ENCODE data around the gene CCDC18.

Gene CCDC18

GRCh38 chr1:93148001-93148400 lies 32.5 kb upstream of the CCDC18 start:
- TF ChIP-seq ZBTB20 (tag by site-specific recombination; IDR thresholded peaks at IDR 0.05) (0 out of 2 replicates have a peak, but pooled peaks have one; percentile 17), ZNF76 (tag by site-specific recombination; IDR thresholded peaks at IDR 0.05; ENCODE audit: borderline replicate concordance, low read depth) (no peak), ZNF426 (tag by site-specific recombination; IDR thresholded peaks at IDR 0.05) (no peak), SP3 (tag by site-specific recombination; IDR thresholded peaks at IDR 0.05) (no peak), ATF2 (tag by site-specific recombination; IDR thresholded peaks at IDR 0.05; ENCODE audit: low read depth) (no peak), ZNF280C (tag by site-specific recombination; IDR thresholded peaks at IDR 0.05) (no peak), ZNF624 (tag by site-specific recombination; IDR thresholded peaks at IDR 0.05) (no peak), ZNF629 (tag by site-specific recombination; IDR thresholded peaks at IDR 0.05) (peak; percentile 41; the same call in 1 of the 2 replicates), ZEB2 (tag by site-specific recombination; IDR thresholded peaks at IDR 0.05) (0 out of 2 replicates have a peak, but pooled peaks have one; percentile 23), TCF7L2 (IDR thresholded peaks at IDR 0.05; ENCODE audit: borderline replicate concordance, low read depth, low read length) (no peak), ZBTB48 (tag by site-specific recombination; IDR thresholded peaks at IDR 0.05) (peak; percentile 65; the same call in 1 of the 2 replicates)
- Histone ChIP-seq H3K4me3 (ENCODE audit: low read depth, low read length) (no peak overlapping the region), H3K27ac (ENCODE audit: extremely low read depth, low read depth, low read length) (no peak overlapping the region), H3K9me3 (ENCODE audit: control insufficient read depth, insufficient read depth, low read depth, low read length) (no peaks in the 10 kb centered on the region), H3K36me3 (ENCODE audit: control insufficient read depth in 2 of 2, insufficient read depth in 1 of 2, low read length in 2 of 2) (peaks cover 4 to 49% of the 10 kb centered on the region in 2 experiments; a peak in 2 of 3 replicates), H3K4me1 (ENCODE audit: control insufficient read depth, insufficient read depth, low read length) (no peaks in the 10 kb centered on the region)
- POLR2A ChIA-PET = no interaction called here
- CTCF ChIA-PET = no interaction called here

- Histone ChIP-seq H3K4me3 (ENCODE audit: low read depth, low read length) (no peak overlapping the region), H3K9me3 (ENCODE audit: control insufficient read depth, insufficient read depth, low read depth, low read length) (no peaks in the 10 kb centered on the region), H3K27ac (ENCODE audit: extremely low read depth, low read depth, low read length) (no peak overlapping the region), H3K4me1 (ENCODE audit: control insufficient read depth, insufficient read depth, low read length) (no peaks in the 10 kb centered on the region), H3K36me3 (ENCODE audit: control insufficient read depth in 2 of 2, insufficient read depth in 1 of 2, low read length in 2 of 2) (peaks cover 10 to 60% of the 10 kb centered on the region in 2 experiments)
- TF ChIP-seq ZBTB48 (tag by site-specific recombination; IDR thresholded peaks at IDR 0.05) (no peak), ZSCAN16 (tag by site-specific recombination; IDR thresholded peaks at IDR 0.05) (no peak), PRDM4 (tag by site-specific recombination; IDR thresholded peaks at IDR 0.05) (0 out of 2 replicates have a peak, but pooled peaks have one; percentile 16), ZSCAN4 (tag by site-specific recombination; IDR thresholded peaks at IDR 0.05) (no peak), MZF1 (tag by site-specific recombination; IDR thresholded peaks at IDR 0.05; ENCODE audit: borderline replicate concordance) (0 out of 2 replicates have a peak, but pooled peaks have one; percentile 35), ZSCAN30 (tag by site-specific recombination; IDR thresholded peaks at IDR 0.05) (0 out of 2 replicates have a peak, but pooled peaks have one; percentile 10), FEZF1 (tag by site-specific recombination; IDR thresholded peaks at IDR 0.05) (peak; percentile 91), WT1 (tag by site-specific recombination; IDR thresholded peaks at IDR 0.05) (peak; percentile 70)
- TF ChIP-seq, protein P1, sequence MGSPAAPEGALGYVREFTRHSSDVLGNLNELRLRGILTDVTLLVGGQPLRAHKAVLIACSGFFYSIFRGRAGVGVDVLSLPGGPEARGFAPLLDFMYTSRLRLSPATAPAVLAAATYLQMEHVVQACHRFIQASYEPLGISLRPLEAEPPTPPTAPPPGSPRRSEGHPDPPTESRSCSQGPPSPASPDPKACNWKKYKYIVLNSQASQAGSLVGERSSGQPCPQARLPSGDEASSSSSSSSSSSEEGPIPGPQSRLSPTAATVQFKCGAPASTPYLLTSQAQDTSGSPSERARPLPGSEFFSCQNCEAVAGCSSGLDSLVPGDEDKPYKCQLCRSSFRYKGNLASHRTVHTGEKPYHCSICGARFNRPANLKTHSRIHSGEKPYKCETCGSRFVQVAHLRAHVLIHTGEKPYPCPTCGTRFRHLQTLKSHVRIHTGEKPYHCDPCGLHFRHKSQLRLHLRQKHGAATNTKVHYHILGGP (tag by site-specific recombination; IDR thresholded peaks at IDR 0.05) = 0 out of 2 replicates have a peak, but pooled peaks have one; percentile 38
- TF ChIP-seq, protein P2, sequence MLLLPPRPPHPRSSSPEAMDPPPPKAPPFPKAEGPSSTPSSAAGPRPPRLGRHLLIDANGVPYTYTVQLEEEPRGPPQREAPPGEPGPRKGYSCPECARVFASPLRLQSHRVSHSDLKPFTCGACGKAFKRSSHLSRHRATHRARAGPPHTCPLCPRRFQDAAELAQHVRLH (tag by site-specific recombination; IDR thresholded peaks at IDR 0.05) = peak; percentile 60; the same call in 1 of the 2 replicates
- TF ChIP-seq, protein P3, sequence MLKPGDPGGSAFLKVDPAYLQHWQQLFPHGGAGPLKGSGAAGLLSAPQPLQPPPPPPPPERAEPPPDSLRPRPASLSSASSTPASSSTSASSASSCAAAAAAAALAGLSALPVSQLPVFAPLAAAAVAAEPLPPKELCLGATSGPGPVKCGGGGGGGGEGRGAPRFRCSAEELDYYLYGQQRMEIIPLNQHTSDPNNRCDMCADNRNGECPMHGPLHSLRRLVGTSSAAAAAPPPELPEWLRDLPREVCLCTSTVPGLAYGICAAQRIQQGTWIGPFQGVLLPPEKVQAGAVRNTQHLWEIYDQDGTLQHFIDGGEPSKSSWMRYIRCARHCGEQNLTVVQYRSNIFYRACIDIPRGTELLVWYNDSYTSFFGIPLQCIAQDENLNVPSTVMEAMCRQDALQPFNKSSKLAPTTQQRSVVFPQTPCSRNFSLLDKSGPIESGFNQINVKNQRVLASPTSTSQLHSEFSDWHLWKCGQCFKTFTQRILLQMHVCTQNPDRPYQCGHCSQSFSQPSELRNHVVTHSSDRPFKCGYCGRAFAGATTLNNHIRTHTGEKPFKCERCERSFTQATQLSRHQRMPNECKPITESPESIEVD (tag by site-specific recombination; IDR thresholded peaks at IDR 0.05) = peak; percentile 75
- CTCF ChIA-PET = no interaction called here
- POLR2A ChIA-PET = no interaction called here
These were observed 29.8 kb upstream of the CCDC18 start for GRCh38 chr1:93150729-93151128.
